ENCODE results near the gene SETDB1.

The SETDB1 gene

DNA sequence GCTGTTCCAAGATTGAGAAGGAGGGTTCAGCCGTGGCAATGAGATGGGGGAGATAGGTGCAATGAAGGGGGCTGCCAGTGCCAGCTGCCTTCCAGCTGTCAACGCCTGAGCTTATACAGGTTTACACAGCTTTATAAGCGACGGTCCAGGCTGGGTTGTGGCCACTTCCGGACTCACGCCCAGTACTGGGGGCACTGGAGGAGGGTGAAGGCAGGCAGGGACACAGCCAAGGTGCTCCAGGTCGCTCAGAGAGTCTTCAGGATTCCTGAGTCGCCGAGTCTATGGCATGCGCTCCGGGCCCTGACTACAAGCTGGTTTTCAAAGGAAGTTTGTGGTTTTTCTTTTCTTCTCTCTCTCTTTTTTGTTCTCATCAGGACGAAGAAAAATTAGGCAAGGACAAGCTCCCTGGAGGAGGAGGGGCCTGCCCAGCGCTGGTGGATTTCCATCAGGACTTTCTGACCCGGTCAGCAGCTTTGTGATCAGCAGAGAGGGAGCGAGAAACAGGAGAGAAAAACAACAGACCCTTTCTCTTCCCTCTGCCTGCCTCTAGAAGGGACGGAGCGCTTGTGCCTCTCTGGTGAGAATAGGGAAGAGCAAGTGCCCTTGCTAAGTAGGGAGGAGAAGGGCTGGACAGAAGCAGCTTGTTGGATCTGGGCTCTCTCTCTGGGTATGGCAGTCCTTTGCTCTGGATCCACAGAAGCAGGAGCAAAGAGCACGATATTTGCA is 80.3 kb downstream of the SETDB1 start, which contains the start of gene MINDY1:
TSS of gene MINDY1 (minus strand) at position 576 of the 726 bp plus-strand sequence. CDS start 4,285 bp downstream, outside the sequence.
- peak; percentile 93 for DNase-seq

DNA sequence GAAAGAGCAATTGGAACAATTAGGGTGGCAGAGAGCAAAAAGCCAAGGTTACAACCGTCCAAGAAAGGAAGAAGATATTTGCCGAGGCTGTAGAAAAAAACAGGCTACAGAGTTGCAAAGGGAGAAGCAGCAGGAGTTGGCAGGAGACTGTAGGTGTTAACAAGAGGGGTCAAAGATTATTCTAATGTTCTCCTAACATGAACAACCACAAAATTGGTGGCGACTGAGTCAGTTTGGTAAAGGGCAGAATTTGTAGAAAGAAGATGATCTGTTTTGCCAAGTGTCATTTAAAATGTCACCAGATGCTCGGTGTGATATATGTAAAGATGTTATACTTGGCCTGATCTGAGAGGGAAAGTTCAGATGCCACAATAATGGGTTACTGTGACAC is 81.7 kb downstream of the SETDB1 start:
- DNase-seq = no peak

DNA sequence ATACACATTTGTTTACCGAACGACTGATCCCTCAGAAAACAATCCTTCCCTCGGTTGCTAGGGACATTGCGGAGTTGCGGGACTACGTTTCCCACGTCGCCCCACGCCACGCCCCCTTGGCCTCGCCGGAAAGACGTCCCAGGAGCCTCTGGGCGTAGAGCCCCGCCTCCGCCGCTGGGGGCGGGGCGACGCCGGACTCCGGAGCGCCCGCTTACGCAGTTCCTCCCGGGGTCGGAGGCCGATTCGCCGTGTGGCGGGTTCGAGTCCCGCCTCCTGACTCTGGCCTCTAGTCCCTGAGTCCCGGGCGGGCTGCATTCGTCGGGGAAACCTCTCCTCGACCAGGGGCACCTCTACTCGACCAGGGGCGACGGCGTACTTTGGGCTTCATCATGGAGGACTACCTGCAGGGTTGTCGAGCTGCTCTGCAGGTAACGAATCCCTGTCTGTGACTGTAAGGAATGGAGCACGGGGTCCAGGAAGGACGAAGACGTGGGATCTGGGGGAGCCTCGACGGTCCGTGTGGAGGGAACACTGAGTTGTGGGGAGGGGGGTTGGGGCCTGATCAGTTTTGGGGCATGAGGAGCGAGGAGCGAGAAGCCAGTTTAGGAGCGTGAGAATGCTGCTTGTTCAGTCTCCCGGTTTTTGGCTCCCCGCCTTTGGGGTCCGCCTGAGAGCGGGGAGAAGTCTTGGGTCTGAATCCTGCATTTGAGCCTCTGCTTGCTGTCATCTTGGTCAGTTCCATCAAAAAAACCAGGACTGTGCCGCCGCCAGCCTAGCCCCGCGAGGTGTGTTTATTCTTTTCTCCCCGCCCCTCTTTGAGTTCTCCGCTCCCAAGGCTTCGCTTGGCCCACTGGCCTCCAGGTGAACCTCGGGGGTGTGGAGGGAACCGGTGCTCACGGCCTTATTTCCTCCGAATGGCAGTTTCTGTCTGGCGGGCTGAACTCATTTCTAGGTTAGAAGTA is 82.4 kb downstream of the SETDB1 start, which contains the start of gene PRUNE1:
TSS of gene PRUNE1 (plus strand) at position 206 of the 962 bp plus-strand sequence. CDS start at position 390, 184 bp downstream.
- peak; percentile 98 for DNase-seq

- DNase-seq = no peak
These were observed 83.0 kb downstream of the SETDB1 start for GRCh38 chr1:151009206-151009587.

DNA sequence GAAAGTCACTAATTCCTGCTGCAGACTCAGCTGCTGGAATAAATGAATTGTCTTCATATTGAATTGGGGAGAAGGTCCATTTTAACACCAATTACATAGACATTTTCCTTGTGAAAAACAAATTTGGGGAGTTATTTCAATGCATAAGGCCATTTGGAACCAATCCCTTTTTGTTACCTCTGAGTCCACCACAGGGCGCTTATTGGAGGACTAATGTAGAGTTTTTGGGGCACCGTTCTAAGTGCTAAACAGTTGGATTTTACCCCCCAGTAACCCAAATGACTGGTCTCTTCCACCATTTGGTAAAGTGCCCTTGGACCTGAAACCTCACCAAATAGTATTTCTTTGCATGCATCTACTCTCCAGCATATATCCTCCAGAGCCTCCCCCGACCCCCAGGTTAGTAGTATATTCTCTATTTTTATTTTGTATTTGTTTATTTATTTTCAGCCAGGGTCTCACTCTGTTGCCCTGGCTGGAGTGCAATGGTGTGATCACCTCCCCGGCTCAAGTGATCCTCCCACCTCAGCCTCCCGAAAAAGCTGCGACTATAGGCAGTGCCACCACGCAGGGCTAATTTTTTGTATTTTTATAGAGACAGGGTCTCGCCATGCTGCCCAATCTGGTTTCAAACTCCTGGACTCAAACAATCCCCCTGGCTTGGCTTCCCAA is 83.6 kb downstream of the SETDB1 start:
- DNase-seq = no peak

- no peak for DNase-seq
These were observed 84.2 kb downstream of the SETDB1 start for GRCh38 chr1:151010346-151010726.

DNA sequence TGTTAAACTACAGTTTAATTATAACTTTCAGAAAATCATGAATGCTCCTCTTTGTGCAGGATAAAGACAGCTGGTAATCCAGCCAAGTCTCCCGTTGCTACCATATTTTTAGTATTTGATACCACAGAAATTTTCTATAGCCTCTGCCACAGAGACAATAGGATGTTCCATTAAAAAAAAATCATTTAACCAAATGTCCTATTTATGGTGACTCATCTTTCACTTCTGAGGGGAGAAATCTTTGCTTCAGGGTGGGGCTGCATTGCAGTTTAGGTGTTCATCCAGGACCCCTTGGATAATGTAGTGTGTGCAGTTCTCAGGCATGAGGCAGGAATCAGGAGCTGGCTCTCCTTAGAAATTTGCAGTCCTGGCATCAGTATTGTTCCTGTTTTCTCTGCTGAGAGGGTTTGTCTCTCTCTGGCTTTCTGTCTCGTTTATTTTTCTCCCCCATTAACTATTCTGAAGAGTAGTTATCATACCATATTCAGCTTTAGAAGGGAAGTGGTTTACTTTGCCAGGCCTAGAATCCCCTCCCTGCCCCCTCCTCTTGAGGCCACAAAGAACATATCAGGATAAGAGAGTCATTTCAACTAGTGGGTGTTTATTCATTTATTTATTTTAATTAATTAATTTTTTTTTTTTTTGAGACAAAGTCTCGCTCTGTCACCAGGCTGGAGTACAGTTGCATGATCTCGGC is 85.1 kb downstream of the SETDB1 start:
- peak; percentile 62 for DNase-seq

DNA sequence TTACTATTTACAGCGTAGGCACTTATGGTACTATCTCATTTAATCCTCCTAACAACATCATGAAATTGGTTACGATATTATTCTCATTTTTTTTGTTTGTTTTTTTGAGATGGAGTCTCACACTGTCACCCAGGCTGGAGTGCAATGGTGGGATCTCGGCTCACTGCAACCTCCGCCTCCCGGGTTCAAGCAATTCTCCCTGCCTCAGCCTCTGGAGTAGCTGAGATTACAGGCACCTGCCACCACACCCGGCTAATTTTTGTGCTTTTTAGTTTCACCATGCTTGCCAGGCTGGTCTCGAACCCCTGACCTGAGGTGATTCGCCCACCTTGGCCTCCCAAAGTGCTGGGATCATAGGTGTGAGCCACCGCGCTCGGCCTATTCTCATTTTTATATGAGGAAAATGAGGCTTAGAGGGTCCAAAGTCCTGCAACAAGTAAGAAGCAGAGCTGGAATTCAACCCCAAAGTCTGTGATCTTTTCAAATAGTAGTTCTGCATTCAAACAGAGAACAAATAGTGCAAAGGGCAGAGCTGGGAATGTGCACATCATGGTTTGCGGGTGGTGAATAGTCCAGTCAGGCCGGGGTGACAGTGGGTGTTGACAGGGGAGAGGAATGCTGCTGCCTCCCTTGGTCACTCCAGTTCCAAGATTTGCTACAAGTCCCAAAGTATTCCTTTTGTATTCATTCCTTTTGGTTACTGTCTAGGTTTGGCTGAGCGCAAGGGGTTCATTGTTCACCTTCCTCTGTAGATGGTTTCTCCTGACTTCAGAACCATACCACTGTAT is 86.7 kb downstream of the SETDB1 start:
- DNase-seq = no peak

GRCh38 chr1:151013518-151013917 is 87.4 kb downstream of the SETDB1 start:
- DNase-seq = peak; percentile 91
